Tibial artery (tissue), 4 donors: Measurements from ENCODE around the gene PTCH1.

Source experiments
- DNase-seq, 2 donors: peaks; one replicate each; pipeline ENCODE4 v3.0.0-alpha.2; 2019
- H3K27ac ChIP-seq, 2 donors: fragments of 200-600 bp; sonication (generic) in 1 of 2; 1 replicate in 1 of 2; 2 replicates in 1 of 2; pipeline ENCODE4 v1.5.1; 2018 to 2019; ENCODE audit warnings: mild to moderate bottlenecking in 1 of 2
- H3K27me3 ChIP-seq, 2 donors: fragments of 200-600 bp; sonication (generic) in 1 of 2; one replicate each; pipeline versions ENCODE4 v1.5.1 to v1.6.0; 2016 to 2019
- H3K36me3 ChIP-seq, 3 donors: fragments of 200-600 bp; sonication (generic) in 2 of 3; one replicate each; pipeline ENCODE4 v1.5.1; 2016 to 2019; ENCODE audit warnings: mild to moderate bottlenecking in 2 of 3
- H3K4me1 ChIP-seq, 4 donors: fragments of 200-600 bp; sonication (generic) in 2 of 4; 1 replicate in 3 of 4; 2 replicates in 1 of 4; pipeline ENCODE4 v1.5.1; 2016 to 2019
- H3K4me3 ChIP-seq, 2 donors: fragments of 200-600 bp; sonication (generic) in 1 of 2; 1 replicate in 1 of 2; 2 replicates in 1 of 2; pipeline ENCODE4 v1.5.1; 2018 to 2019; ENCODE audit warnings: mild to moderate bottlenecking in 2 of 2
- H3K9me3 ChIP-seq, 3 donors: fragments of 200-600 bp; sonication (generic) in 1 of 3; one replicate each; pipeline ENCODE4 v1.5.1; 2016 to 2019
- intact Hi-C: fragments of 100-400 bp; cut with DNase I; formaldehyde crosslinking; loops from one replicate; pipeline ENCODE4 v1.15.0; 2023; ENCODE audit warnings: low total_unique reads
- TF ChIP-seq, protein P1 (sequence below), 2 experiments: fragments of 200-600 bp in 1 of 2; fragments of 450-650 bp in 1 of 2; IDR thresholded peaks; one replicate each; pipeline ENCODE4 v1.5.1; 2017 to 2019; ENCODE audit warnings: antibody characterized with exemption in 2 of 2, mild to moderate bottlenecking in 1 of 2, moderate library complexity in 1 of 2

The PTCH1 gene

DNA sequence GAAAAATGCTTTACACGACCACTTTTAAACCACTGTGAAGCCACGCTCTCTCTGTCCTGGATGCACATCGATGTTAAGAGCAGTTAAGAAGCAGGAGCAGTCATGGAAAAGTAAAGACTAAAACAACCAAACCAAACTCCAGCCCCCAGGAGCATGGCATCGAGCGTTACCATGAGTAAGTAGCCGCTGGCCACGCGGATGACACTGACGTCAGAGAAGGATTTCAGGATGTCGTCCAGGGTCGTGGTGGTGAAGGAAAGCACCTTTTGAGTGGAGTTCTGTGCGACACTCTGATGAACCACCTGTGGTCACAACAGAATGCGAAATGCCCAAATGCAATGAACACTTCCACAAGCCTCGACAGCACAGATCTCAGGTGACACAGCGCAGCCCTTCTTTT lies 38.9 kb downstream of the PTCH1 start:
- Histone ChIP-seq H3K4me1 (no peaks in the 10 kb centered on the region), H3K27me3 (no peaks in the 10 kb centered on the region), H3K9me3 (no peaks in the 10 kb centered on the region), H3K36me3 (peaks cover 75 to 76% (median 76%) of the 10 kb centered on the region in 3 donors), H3K27ac (no peak overlapping the region), H3K4me3 (no peak overlapping the region)
- TF ChIP-seq, protein P1, sequence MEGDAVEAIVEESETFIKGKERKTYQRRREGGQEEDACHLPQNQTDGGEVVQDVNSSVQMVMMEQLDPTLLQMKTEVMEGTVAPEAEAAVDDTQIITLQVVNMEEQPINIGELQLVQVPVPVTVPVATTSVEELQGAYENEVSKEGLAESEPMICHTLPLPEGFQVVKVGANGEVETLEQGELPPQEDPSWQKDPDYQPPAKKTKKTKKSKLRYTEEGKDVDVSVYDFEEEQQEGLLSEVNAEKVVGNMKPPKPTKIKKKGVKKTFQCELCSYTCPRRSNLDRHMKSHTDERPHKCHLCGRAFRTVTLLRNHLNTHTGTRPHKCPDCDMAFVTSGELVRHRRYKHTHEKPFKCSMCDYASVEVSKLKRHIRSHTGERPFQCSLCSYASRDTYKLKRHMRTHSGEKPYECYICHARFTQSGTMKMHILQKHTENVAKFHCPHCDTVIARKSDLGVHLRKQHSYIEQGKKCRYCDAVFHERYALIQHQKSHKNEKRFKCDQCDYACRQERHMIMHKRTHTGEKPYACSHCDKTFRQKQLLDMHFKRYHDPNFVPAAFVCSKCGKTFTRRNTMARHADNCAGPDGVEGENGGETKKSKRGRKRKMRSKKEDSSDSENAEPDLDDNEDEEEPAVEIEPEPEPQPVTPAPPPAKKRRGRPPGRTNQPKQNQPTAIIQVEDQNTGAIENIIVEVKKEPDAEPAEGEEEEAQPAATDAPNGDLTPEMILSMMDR (IDR thresholded peaks at IDR 0.05): no peak
- intact Hi-C loops: no loop called here
- DNase-seq: no peak

DNA sequence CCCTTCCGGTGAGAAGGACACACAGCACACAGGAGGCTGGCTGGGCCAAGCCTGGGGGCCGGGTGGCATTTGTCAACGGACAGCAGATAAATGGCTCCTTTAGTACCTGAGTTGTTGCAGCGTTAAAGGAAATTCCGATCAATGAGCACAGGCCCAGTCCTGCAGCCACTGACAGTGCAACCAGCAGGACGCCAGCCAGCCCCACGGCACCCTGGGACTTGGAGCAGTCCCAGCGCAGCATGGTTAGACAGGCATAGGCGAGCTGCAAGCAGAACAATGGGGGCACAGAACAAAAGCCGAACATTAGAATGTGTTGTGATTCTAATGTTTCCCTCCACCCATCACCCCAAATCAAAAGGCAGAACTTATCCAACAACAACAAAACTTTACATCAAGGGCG lies 39.3 kb downstream of the PTCH1 start:
- no peak overlapping the region for H3K27ac ChIP-seq
- no peaks in the 10 kb centered on the region for H3K4me1 ChIP-seq
- TF ChIP-seq, protein P1 (IDR thresholded peaks at IDR 0.05): no peak
- H3K4me3 ChIP-seq: no peak overlapping the region
- no peaks in the 10 kb centered on the region for H3K9me3 ChIP-seq
- H3K27me3 ChIP-seq: no peaks in the 10 kb centered on the region
- intact Hi-C loops: no loop called here
- peaks cover 76 to 80% (median 80%) of the 10 kb centered on the region in 3 donors for H3K36me3 ChIP-seq
- no peak for DNase-seq

DNA sequence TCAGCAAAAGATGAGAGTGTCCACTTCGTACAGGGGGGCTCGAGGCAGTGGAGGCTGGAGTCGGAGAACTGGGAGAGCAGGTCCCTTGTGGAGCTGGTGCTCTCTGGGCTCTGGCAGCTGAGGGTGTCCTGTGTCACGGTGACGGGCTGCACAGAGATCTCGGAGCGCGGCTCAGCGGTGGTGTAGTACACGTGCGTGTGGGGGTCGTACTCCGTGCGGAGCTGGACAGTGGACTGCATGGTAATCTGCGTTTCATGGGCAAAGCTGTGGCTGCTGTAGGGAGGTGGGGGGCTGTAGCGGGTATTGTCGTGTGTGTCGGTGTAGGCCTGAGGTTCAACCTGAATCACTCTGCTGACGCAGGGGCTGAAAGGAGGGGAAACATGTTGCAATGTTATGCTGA lies 48.0 kb downstream of the PTCH1 start:
- peaks cover 76 to 86% (median 79%) of the 10 kb centered on the region in 3 donors for H3K36me3 ChIP-seq
- no peak overlapping the region for H3K4me3 ChIP-seq
- no peak for DNase-seq
- intact Hi-C loops: no loop called here
- TF ChIP-seq, protein P1 (IDR thresholded peaks at IDR 0.05): no peak
- no peaks in the 10 kb centered on the region for H3K27me3 ChIP-seq
- no peaks in the 10 kb centered on the region for H3K9me3 ChIP-seq
- H3K4me1 ChIP-seq: no peaks in the 10 kb centered on the region
- no peak overlapping the region for H3K27ac ChIP-seq

DNA sequence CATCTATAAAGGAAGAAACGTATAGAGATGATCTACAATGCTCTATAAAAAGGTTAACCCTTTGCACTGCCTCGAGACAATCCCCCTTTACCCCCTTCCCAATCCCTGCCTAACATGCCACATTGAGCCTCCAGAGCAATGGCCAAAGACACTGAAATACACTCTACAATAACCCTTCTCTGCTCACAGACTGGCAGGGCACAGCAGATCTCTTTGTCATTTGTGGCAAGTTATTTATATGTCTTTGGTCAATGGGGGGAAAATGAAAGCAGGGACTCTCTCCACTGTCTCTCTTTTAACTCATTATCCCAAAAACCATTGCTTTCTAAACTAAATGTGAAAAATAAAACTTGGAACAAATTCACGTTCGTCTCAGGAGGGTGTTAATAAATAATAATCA lies 51.7 kb downstream of the PTCH1 start:
- H3K9me3 ChIP-seq: no peaks in the 10 kb centered on the region
- intact Hi-C loops: no loop called here
- no peaks in the 10 kb centered on the region for H3K27me3 ChIP-seq
- peaks cover 0 to 6% (median 0%) of the 10 kb centered on the region in 4 donors for H3K4me1 ChIP-seq
- H3K36me3 ChIP-seq: peaks cover 70 to 81% (median 75%) of the 10 kb centered on the region in 3 donors
- H3K27ac ChIP-seq: no peak overlapping the region
- DNase-seq: no peak
- H3K4me3 ChIP-seq: no peak overlapping the region
- TF ChIP-seq, protein P1 (IDR thresholded peaks at IDR 0.05): no peak

DNA sequence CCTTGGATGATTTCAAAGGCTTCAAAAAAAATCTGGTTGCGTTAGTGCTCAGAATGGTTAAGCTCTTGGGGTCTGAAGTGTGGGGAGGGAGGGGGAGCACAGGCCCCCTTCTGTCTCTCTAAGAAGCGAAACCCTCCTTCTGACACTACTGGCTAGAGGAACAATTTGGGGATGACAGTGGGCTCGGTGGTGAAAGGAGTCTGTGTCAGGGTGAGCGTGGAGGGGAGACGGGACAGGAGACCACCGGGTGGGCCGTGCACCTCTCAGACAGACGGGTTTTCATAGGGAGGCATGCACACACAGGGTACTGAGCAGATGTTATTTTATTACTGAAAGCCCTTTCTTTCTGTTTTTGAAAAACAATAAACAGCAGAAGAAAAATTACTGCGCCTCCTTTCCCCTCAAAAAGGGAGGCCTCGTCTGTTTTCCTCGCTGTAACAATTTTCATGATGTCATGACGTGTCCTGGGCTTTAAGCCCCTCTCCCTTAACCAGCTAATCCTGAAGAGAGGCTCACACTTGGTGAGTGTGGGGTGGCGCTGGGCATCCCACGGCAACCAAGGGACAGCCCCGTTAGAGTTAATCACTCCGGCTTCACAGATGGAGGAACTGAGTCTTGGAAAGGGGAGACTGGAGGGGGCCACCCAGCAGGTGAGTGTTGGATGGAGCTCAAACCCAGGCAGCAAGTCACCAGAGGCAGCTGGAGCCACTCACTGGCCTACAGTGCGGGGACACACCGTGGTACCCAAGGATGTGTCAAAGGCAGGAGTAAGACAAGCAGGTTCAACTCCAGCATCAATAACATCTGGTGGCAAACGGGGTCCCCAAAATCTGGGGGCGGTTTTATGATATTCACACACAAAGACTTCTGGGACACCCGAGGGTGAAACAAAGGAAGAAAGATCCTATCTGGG lies 53.4 kb downstream of the PTCH1 start:
- TF ChIP-seq, protein P1 (IDR thresholded peaks at IDR 0.05): no peak
- H3K9me3 ChIP-seq: no peaks in the 10 kb centered on the region

More for the DNA sequence above, 53.4 kb downstream of the PTCH1 start:
- no peak for DNase-seq
- intact Hi-C loops: no loop called here
- no peak overlapping the region for H3K27ac ChIP-seq
- peaks cover 0 to 6% (median 0%) of the 10 kb centered on the region in 4 donors for H3K4me1 ChIP-seq
- H3K27me3 ChIP-seq: no peaks in the 10 kb centered on the region
- peaks cover 66 to 82% (median 67%) of the 10 kb centered on the region in 3 donors for H3K36me3 ChIP-seq
- H3K4me3 ChIP-seq: peak overlapping the region in 1 of 2 donors; percentile 15
